ENCODE measurements around the gene PWWP2B.

DNA sequence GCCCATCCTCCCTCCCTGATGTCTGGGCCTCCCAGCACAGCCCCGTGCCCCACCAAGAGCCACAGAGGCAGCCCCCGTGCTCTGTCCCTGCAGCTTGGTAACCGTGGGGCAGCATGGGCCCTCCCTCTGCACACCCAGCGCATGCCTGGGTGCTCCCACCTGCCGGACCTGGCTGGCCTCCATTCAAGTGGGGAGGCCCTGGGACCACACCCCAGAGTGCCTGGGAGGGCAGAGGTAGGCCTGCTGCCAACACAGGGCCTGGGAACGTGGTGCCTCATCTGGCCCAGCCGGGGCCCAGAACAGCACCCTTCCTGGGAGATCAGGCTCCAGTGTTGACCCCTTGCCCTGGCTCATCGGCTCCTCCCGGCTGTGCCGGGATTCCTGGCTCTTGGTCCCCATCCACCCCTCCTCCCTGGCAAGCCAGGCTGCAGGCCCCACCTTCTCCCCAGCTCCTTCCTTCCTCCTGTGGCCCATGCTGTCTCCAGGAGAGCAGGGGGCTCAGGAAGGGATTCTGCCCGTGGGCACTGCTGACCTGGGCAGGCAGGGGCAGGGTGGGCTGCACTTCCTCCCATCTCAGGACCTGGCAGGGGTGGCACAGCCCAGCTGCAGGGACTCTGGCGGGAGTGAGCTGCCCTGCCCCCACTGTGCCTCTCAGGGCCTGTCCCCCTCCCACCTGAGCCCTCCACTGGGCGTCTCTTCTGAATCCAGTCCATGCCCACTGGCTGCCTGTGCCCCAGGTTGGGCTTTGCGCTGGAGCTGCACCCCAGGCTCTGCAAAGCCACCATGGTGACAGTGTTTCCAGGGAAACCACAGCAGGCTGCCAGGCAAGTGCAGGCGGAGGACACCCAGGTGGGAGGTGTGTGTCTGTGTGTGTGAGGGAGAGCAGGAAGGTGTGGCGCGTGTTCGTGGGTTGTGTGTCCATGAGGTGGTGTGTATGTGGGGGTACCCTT is 32.6 kb downstream of the PWWP2B start:
- TF ChIP-seq, protein P1, sequence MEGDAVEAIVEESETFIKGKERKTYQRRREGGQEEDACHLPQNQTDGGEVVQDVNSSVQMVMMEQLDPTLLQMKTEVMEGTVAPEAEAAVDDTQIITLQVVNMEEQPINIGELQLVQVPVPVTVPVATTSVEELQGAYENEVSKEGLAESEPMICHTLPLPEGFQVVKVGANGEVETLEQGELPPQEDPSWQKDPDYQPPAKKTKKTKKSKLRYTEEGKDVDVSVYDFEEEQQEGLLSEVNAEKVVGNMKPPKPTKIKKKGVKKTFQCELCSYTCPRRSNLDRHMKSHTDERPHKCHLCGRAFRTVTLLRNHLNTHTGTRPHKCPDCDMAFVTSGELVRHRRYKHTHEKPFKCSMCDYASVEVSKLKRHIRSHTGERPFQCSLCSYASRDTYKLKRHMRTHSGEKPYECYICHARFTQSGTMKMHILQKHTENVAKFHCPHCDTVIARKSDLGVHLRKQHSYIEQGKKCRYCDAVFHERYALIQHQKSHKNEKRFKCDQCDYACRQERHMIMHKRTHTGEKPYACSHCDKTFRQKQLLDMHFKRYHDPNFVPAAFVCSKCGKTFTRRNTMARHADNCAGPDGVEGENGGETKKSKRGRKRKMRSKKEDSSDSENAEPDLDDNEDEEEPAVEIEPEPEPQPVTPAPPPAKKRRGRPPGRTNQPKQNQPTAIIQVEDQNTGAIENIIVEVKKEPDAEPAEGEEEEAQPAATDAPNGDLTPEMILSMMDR (IDR thresholded peaks at IDR 0.05) = no peak
- no peak for TF ChIP-seq POLR2AphosphoS5 (IDR thresholded peaks at IDR 0.05)

All from sigmoid colon (tissue), 4 donors.